Activated CD4-positive, CD25-positive, alpha-beta regulatory T cell (primary cell): Measurements from ENCODE around the gene MERTK.

Experiments used
- DNase-seq, 4 experiments: peaks; one replicate each; lab custom pipeline; 2025; lab: John Stamatoyannopoulos, UW

Gene MERTK

GRCh38 chr2:111977240-111977639 lies 78.8 kb downstream of the MERTK start:
- DNase-seq, result no peak

- no peak for DNase-seq
Observed at GRCh38 chr2:111978452-111979170, 80.2 kb downstream of the MERTK start.

GRCh38 chr2:111981666-111982065 lies 83.3 kb downstream of the MERTK start:
- no peak for DNase-seq

- no peak for DNase-seq
Observed at GRCh38 chr2:111982822-111983221, 84.4 kb downstream of the MERTK start.

GRCh38 chr2:111983478-111984212 lies 85.2 kb downstream of the MERTK start:
- DNase-seq, result no peak

- no peak for DNase-seq
Observed at GRCh38 chr2:111984213-111984604, 85.8 kb downstream of the MERTK start.

GRCh38 chr2:111985514-111985913 lies 87.1 kb downstream of the MERTK start:
- DNase-seq, result no peak

GRCh38 chr2:111986116-111986900 lies 87.9 kb downstream of the MERTK start:
- no peak for DNase-seq

GRCh38 chr2:111990375-111990774 lies 92.0 kb downstream of the MERTK start:
- no peak for DNase-seq

GRCh38 chr2:111990856-111991255 lies 92.4 kb downstream of the MERTK start:
- no peak for DNase-seq

GRCh38 chr2:111994042-111994441 lies 95.6 kb downstream of the MERTK start:
- DNase-seq, result no peak

GRCh38 chr2:111995148-111995547 lies 96.7 kb downstream of the MERTK start:
- no peak for DNase-seq

- no peak for DNase-seq
Observed at GRCh38 chr2:111999809-112000208, 101.4 kb downstream of the MERTK start.

GRCh38 chr2:112000399-112001135 lies 102.2 kb downstream of the MERTK start:
- DNase-seq, result no peak

- no peak for DNase-seq
Observed at GRCh38 chr2:112001136-112001715, 102.8 kb downstream of the MERTK start.

- DNase-seq, result no peak
Observed at GRCh38 chr2:112001942-112002341, 103.5 kb downstream of the MERTK start.

- no peak for DNase-seq
Observed at GRCh38 chr2:112003576-112004252, 105.3 kb downstream of the MERTK start.

- DNase-seq, result no peak
Observed at GRCh38 chr2:112004253-112004645, 105.8 kb downstream of the MERTK start.

GRCh38 chr2:112005406-112006075 lies 107.1 kb downstream of the MERTK start:
- no peak for DNase-seq

GRCh38 chr2:112006076-112006410 lies 107.6 kb downstream of the MERTK start:
- DNase-seq, result no peak

- no peak for DNase-seq
Observed at GRCh38 chr2:112007493-112007892, 109.1 kb downstream of the MERTK start.
